GM19467 (cell line): Measurements from ENCODE around the gene RABL6.
"Not testable (repeated sequence)": the region's sequence is repeated elsewhere in the genome, so short reads cannot be mapped to it uniquely, and the experiment has no call there.

ENCODE experiments used
- ATAC-seq: cut with Tn5 transposase; IDR thresholded peaks from one replicate; pipeline ENCODE4 v1.9.1; 2021; ENCODE audit warnings: mild to moderate bottlenecking, moderate library complexity; ENCODE audit not compliant: unreplicated experiment

The RABL6 gene

DNA sequence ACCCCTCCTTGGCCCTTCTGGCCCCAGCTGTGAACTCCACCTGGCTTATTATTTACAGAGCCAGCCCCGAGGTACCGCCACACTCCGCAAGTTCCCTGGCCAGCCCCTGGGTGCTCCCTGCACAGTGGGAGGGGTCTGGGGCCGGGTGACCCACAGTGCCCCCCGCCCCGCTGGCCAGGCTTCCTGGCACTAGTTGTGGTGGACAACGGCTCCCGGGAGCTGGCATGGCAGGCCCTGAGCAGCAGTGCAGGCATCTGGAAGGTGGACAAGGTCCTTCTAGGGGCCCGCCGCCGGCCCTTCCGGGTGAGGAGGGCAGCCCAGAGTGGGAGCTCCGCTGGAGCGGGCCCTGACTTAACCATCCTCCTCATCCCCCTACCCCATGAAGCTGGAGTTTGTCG is 48.3 kb downstream of the RABL6 start:
- ATAC-seq = no peak

DNA sequence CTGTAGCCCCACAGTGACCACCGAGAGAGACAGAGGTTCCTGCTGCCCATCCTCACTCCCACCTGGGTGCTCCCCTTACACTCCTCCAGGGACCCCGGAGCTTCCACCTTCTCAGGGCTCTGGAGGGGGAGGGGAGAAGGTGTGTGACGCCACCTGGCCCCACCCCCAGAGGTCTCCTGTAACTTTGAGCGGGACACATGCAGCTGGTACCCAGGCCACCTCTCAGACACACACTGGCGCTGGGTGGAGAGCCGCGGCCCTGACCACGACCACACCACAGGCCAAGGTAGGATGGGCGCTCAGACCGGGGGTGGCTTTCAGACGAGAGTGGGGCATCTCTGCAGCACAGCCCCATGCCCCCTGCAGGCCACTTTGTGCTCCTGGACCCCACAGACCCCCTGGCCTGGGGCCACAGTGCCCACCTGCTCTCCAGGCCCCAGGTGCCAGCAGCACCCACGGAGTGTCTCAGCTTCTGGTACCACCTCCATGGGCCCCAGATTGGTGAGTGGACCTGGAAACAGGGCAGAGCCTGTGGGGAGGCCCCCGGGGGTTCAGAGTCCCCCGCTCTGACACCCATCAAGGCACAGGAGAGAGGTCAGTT is 48.9 kb downstream of the RABL6 start:
- no peak for ATAC-seq

DNA sequence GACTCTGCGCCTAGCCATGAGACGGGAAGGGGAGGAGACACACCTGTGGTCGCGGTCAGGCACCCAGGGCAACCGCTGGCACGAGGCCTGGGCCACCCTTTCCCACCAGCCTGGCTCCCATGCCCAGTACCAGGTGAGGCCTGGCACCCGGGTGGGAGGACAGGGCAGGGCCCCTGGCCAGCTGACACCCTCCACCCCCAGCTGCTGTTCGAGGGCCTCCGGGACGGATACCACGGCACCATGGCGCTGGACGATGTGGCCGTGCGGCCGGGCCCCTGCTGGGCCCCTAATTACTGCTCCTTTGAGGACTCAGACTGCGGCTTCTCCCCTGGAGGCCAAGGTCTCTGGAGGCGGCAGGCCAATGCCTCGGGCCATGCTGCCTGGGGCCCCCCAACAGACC is 49.4 kb downstream of the RABL6 start:
- ATAC-seq = no peak

DNA sequence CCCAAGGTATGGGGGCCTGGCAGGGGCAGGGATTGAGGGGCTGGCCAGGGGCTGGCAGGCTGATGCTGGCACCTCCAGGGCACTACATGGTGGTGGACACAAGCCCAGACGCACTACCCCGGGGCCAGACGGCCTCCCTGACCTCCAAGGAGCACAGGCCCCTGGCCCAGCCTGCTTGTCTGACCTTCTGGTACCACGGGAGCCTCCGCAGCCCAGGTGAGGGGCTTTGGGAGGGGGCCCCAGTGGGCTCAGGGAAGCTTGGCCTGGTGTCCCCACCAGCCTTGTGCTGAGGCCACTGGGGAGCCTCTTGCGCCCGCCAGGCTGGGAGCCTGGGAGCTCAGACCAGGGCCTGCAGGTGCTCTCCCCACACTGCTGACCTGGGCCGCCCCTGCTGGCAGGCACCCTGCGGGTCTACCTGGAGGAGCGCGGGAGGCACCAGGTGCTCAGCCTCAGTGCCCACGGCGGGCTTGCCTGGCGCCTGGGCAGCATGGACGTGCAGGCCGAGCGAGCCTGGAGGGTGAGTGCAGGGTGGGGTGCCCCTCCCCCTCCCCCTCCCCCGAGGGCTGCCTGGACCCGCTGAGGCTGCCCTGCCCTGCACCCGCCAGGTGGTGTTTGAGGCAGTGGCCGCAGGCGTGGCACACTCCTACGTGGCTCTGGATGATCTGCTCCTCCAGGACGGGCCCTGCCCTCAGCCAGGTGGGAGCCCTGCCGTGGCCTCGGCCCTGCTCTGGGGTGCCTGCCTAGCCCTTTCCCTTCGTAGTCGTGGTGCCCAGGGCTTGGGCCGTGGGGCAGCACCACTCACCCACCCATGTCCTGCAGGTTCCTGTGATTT is 50.0 kb downstream of the RABL6 start:
- no peak for ATAC-seq

DNA sequence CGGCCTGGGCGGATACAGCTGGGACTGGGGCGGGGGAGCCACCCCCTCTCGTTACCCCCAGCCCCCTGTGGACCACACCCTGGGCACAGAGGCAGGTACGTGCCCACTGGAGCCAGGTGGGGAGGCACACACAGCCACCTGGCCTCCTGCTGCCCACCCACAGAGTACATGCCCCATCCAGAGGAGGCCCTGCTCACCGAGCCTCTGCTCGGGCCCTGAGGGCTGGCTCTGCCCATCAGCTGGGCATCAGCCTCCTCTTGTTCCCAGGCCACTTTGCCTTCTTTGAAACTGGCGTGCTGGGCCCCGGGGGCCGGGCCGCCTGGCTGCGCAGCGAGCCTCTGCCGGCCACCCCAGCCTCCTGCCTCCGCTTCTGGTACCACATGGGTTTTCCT is 50.7 kb downstream of the RABL6 start:
- no peak for ATAC-seq

DNA sequence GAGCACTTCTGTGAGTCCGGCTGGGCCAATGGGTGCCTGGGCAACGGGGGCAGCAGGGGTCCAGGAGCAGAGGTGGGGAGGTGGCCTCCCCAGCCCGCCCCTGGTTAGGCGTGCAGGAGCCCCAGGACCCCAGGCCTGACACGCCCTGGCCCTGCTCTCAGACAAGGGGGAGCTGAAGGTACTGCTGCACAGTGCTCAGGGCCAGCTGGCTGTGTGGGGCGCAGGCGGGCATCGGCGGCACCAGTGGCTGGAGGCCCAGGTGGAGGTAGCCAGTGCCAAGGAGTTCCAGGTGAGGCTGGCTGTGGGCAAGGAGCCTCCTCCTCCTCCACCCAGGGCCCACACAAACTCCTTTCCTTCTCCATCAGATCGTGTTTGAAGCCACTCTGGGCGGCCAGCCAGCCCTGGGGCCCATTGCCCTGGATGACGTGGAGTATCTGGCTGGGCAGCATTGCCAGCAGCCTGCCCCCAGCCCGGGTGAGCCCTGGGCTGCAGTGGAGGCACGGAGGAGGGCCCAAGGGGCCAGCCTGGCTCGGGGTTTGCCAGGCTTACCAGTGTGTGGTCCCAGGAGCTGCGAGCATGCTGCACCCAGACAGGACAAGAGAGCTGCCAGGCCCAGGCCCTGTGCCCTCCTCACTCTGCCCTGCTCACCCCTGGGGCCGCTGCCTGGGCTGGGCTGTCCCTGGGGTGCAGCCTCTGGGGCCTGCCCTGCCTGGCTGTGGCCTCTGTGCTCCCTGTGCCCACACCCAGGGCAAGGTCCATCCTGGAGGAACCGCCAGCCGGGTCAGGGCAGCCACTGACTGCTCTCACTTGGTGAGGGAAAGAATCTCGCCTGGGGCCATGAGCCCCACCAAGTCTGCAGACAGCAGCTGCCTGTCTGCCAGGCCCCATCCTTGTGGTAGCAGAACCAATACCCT is 51.4 kb downstream of the RABL6 start:
- ATAC-seq = no peak

DNA sequence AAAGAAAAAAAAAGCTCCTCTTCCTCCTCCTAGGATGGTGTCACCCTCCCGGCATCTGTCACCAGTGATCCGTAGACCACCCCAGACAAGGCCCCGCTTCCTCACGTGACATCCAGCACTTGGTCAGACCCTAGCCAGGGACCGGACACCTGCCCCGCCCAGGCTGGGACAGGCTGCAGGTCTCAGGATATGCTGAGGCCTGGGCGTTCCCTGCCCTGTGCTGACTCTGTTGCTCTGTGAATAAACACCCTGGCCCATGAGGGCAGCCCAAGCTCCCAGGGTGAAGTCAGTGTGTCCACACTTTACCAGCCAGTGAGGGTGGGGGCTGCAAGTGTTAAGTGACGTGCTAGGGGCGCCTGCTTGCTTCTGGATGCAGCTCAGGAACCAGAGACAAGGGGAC is 52.8 kb downstream of the RABL6 start:
- ATAC-seq = no peak

DNA sequence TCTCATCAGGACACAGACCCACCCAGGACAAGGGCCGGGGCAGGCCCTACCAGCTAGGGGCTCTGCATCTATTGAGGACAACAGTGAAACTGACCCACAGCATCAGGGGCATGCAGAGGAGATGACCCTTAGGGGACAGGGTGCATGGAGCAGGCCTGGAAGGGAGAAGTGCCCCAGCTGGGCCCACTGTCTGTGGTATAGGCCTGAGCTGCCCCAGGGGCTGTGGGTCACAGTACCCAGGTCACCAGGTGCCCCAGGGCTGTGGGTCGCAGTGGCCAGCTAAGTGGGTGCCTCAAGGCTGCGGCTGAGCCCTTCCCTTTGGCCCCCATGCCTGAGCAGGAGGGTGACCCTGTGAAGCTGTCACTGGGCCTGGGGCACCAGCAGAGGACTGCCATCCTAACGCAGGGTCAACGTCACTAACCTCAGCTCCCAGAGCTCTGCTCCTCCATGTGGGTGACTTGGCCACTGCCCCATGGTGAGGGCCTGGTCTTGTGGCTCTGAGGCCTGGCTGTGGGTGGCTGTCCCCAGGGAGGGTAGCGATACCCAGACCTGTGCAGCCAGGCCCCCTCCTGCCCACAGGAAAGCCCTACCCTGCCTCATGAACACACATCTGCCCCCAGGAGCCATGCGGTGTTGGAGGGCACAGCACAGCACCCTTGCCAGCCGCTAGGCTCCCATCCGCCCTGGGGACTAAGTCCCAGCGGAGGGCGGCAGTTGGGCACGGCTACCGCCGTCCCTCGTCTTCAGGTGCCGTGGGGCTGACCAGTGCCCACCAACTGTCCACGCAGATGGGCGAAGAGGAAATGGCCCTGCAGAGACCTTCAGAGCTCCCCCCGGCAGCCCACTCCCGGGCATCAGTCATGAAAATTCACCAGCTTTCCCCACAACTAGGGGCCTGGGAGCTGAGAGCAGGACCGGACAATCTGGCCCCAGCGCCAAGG is 53.5 kb downstream of the RABL6 start:
- ATAC-seq = no peak

DNA sequence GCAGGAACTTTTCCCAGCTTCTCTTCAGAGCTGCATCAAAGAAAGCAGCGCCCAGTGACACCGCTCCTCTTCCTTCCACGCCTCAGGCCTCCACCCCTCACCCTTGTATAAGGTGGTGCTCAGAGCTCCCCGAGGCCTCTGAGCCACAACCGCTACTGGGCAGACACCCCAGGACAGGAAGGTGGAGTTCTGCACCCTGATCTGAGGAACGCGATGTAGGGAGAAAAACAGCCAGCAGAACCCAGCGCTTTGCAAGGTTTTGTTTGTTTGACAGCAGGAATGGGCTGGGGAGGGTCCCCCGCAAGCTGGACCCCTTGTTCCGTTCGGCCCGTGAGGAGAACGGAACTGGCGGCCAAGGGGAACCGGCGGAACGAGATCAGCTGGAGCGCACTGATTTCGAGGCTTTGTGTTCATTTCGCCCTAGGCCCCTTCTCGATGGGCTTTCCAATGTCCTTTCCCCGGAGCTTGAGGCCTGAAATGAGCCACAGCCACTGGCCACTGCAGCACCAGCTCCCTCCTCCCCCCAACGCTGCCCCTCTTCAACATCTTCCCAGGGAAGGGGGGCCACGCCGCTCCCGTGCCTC is 54.2 kb downstream of the RABL6 start:
- no peak for ATAC-seq

DNA sequence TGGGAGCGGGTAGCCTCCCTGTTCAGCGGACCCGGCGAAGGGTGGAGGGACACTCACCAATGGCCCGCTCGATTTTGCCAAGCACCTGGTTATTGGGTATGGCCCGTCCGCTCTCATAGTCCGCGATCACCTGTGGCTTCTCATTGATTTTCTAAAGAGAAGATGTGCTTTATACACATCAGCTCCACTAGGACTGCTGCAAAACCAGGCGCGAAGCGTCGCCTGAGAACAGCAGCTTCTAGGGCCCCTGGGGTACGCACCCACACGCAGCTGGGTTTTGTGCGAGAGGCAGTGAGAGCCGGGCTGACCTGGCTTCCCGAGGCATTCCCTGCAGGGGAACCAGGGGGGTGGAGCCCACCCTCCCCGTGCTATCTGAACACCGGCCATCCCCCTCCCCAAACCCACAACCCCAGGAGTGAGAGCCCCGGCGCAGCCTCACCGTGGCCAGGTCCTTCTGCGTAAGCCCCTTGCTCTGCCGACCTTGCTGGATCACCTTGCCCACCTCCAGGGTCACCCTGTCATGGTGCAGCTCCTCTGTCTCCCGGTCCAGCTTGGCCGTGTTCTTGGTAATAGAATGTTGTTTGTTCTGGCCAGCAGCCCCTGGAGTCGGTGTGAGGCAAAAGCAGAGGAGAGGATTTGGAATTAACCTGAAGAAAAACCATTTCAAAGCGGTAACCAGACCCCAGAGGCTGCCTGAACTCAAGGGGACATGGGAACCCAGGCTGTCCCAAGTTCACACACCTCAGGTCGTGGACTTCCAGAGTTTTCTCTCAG is 55.3 kb downstream of the RABL6 start:
- ATAC-seq = no peak

DNA sequence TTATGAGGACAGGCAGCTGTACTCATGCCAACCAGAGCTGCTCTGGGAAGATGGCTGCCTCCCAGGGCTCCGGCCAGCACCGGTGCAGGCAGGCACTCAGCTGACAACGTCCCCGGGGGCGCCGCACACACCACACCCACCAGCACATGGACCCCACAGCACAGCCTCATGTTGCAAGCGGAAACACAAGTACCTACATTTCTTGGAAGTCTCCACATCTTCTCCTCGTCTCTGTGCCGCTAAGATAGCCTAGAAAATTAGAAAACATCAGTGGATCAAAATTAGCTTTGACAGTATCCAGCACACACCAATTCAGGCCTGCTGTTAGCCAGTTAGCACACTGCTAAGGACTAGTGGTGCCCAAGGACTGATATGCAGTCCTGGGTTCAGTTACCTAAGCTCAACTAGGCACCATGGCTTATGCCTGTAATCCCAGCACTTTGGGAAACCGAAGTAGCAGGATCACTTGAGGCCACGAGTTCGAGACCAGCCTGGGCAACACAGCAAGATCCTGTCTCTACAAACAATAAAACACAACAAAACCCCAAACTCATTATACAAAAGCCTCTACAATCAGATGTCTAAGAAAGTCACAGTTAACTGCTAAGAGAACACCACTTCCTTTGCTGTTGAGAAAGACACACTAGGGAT is 56.0 kb downstream of the RABL6 start:
- no peak for ATAC-seq

DNA sequence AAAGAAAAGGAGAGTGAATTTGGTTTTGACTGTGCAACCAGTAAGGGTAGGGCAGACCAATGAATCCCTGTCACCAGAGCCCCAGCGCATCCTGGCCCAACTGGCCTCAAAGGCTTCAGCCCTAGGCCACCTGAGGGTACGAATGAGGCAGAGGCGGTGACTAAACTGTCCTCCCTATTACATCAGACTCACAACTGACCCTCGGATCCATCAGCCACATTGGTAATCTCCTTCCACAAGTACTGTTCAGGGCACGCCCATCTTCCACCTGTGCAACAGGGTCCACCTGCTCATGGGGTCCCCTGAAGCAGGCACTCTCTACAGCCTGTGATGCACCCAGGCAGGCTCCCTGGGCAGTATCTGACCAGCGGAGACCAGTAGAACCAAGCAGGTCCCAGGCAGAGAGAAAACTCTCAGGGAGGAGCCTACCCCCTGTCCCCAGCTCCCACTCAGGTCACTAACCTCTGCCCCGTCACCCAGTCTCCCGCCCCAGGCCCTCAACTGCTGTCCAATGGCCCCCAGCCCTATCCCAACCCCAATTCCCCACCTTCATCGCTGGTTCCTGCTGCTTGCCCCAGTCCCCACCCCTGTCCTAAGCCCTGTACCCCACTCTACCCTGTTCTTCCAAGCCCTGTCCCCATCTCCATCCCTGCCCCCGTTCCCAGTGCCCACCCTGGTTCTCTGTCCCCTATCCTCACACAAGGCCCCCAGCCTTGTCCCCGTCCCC is 57.5 kb downstream of the RABL6 start:
- no peak for ATAC-seq

DNA sequence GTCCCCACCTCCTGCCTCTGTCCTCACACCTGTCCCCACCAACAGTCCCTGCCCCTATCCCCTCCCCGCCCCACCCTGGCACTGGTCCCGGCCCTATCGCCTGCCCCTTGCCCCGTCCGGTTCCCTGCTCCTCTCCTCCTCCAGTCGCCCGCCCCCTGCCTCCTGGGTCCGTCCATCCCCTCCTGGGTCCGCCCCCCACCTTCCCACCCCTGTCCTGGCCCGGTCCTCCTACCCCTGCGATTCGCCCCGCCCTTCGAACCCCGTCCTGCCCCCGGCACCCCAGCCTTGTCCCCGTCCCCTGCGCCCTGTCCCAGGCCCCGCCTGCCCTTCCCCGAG is 58.0 kb downstream of the RABL6 start:
- ATAC-seq = no peak

DNA sequence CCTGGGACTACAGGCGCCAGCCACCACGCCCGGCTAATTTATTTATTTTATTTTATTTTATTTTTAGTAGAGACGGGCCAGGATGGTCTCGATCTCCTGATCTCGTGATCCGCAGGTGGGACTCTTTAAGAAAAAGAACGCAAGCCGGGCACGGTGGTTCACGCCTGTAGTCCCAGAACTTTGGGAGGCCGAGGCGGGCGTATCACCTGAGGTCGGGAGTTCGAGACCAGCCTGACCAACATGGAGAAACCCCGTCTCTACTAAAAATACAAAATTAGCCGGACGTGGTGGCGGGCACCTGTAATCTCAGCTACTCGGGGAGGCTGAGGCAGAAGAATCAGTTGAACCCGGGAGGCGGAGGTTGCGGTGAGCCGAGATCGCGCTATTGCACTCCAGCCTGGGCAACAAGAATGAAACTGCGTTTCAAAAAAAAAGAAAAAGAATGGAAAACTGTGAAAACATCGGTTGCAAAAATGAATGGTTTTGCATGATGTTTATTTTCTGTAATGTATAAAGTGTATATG is 59.2 kb downstream of the RABL6 start:
- ATAC-seq = not testable (repeated sequence)

DNA sequence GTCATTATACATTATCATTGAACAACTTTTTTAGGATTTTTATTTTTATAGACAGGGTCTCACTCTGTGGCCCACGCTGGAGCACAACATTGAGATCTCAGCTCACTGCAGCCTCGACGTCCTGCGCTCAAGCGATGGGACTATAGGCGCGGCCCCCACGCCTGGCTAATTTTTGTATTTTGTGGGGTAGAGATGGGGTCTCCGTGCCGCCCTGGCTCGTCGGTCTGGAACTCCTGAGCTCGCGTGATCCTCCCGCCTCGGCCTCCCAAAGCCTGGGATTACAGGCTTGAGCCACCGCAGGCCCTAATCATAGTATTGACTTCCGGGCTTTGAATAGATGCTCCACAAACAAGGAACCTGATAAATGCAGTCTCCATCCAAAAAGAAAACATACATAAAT is 59.7 kb downstream of the RABL6 start:
- ATAC-seq = no peak

DNA sequence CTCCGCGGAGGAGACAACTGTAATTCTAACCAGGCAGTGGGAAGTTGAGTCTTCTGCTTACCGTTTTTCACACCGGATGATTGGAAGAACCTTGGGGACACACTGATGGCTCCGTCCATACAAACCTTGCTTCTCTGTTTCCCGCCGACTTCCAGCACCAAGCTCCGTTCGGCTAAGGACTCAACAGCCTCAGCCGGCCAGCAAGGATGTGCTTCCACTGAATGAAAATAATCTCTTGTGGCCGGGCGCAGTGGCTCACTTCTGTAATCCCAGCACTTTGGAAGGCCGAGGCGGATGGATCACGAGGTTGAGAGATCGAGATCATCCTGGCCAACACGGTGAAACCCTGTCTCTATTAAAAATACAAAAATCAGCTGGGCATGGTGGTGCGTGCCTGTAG is 60.2 kb downstream of the RABL6 start:
- no peak for ATAC-seq

DNA sequence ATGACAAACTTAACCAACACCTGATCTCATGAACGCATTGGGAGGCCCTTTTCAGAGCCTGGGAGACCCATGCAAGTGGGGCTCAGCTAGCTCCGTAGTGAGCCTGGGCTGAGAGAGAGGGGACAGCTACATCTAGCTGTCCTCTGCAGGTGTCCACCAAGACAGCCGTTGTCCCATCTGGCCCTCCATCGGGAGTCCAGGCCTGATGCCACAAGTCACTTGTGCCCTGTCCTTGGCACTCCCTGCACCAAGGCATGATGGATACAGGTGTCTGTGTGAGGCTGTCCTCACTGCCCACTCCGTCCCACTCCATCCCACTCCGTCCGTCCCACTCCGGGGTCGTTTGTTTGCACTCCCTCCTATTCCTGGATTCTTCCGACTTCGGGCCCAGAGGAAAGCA is 60.9 kb downstream of the RABL6 start:
- no peak for ATAC-seq

DNA sequence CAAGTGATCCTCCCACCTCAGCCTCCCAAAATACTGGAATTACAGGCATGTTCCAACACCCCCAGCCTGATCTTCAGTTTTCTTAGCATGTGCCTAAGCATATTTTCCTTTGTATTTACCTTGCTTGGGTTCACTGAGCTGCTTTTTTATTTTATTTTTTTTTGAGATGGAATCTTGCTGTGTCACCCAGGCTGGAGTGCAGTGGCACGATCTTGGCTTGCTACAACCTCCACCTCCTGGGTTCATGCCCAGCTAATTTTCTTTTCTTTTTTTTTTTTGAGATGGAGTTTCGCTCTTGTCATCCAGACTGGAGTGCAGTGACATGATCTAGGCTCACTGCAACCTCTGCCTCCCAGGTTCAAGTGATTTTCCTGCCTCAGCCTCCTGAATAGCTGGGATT is 61.9 kb downstream of the RABL6 start:
- not testable (repeated sequence) for ATAC-seq
